GM18511 (cell line): ENCODE measurements around the gene HES4.
"Not testable (repeated sequence)": the region's sequence is repeated elsewhere in the genome, so short reads cannot be mapped to it uniquely, and the experiment has no call there.

Experiments
- ATAC-seq: cut with Tn5 transposase; IDR thresholded peaks from one replicate; pipeline ENCODE4 v1.9.1; 2021; ENCODE audit warnings: mild to moderate bottlenecking, moderate library complexity; ENCODE audit not compliant: unreplicated experiment

The HES4 gene

GRCh38 chr1:981491-981954, 18.4 kb downstream of the HES4 start:
- no peak for ATAC-seq

DNA sequence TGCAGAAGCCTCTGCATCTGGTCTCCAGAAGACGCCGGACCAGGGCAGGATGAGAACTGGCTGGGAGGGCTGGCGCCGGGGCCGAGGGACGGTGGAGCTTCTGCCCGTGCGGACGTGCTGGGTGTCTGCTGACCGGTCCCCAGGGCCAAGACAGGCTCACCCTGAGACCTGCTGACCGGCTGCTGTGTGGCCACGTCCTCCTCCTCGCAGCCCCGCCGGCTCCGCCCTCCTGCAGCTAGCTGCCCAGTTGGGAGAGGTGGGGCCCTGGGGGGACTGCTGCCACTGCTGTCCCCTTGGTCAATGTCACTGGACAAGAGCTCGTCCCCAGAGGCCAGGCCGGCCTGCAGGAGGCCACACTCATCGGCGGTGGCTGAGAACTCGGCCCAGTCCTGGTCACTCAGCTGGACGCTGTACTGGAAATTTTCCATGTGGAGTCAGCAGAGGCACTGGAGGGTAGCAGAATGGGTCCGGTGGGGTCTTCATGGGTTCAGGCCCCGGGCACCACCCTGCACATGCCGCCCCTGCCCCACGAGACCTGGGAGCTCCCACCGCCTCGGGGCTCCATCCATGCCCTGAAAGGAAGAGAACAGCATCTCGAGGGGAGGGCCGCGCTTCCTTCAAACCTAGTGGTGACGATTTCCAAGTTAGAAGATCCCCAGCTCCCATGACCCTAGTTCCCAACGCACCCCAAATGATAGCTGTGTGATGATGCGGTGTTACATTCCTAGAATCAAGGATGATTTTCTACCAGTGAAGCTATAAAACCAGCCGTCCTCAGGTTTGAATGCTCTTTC, 19.1 kb downstream of the HES4 start:
- no peak for ATAC-seq

- ATAC-seq: no peak
Measured at GRCh38 chr1:980137-980571, 19.7 kb downstream of the HES4 start.

DNA sequence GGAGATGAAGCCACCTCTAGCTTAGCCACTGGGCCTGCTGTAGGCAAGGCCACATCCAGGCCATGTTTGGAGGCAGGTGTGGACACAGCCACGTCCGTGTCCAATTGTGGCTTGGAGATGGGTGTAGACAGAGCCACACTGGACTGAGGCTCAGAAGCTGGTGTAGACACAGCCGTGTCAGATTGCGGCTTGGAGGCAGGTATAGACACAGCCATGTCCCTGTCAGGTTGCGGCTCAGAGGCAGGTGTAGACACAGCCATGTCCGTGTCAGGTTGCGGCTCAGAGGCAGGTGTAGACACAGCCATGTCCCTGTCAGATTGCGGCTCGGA, 20.2 kb downstream of the HES4 start:
- no peak for ATAC-seq

DNA sequence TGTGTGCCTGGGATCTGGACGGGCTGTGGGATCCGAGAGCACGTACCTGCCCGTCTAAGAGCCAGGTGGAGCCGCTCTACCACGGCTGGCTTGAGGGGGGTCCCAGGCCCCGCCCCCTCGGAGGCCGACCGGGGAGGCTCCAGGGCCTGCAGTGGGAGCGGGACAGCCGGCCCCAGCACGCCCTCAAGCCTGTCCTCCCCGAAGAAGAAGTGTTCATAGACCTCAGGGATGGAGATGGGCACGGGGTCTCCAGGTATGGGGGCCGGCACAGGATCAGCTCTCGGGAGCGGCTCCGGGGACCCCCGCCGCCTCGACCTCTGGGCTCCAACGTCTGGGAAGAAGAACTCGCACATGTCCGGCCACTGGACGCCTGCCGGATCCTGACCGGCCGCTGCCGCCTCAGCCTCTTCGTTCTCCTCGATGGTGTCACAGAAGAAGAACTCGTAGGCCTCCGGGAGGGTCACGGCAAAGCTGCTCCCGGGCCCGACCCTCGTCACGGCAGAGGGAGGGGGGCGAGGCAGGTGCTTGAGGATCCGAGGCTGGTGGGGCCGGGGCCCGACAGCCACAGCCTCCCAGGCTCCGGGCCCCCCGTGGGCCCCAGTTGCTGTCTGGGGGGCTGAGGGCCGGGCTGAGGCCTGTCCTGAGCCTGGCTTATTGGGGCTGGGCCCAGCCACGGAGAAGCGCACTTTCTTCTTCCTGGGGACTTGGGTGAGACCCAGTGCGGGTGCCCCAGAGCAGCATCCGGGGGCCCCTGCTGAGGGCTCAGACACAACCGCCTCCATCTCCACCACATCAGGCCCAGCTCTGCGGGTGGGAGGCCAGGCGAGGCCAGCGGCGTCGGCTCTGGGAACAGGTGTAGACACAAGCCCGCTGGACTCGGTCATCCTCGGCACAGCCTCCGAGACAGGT, 20.8 kb downstream of the HES4 start:
- ATAC-seq: no peak

DNA sequence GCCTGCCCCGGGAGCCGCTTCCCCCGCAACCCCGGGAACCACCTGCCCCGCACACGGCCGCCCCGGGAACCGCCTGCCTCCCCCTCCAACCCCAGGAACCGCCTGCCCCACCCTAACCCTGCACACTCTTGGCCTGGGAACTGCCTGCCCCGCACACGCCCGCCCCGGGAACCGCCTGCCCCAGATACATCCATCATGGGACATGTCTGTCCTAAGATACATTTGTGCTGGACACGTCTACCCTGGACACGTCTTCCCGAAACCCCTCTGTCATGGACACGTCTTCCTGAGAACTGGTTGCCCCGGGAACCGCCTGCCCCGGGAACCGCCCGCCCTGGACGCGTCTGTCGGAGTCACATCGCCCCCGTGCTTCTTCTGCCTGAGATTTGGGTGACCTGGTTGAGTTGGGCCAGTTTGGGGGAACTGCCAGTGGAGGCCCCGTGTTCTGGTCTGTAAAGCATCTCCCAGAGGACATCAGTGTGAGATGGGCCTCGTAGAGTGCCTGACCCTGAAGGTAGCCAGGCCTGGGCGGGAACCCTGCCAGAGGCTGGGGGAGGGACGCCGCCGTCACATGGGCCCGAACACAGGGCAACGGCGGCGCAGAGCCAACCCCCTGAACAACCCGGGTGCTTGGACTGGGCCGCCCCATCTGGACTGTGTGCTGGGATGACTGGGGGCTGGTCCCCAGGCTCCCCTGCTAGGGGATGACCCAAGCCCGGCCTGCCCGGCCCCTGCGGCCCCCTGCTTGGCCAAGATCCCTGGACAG, 21.6 kb downstream of the HES4 start:
- ATAC-seq: no peak

DNA sequence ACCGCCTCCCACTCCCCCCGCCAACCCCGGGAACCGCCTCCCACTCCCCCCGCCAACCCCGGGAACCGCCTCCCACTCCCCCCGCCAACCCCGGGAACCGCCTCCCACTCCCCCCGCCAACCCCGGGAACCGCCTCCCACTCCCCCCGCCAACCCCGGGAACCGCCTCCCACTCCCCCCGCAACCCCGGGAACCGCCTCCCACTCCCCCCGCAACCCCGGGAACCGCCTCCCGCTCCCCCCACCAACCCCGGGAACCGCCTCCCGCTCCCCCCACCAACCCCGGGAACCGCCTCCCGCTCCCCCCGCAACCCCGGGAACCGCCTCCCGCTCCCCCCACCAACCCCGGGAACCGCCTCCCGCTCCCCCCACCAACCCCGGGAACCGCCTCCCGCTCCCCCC, 23.1 kb downstream of the HES4 start:
- ATAC-seq: not testable (repeated sequence)

DNA sequence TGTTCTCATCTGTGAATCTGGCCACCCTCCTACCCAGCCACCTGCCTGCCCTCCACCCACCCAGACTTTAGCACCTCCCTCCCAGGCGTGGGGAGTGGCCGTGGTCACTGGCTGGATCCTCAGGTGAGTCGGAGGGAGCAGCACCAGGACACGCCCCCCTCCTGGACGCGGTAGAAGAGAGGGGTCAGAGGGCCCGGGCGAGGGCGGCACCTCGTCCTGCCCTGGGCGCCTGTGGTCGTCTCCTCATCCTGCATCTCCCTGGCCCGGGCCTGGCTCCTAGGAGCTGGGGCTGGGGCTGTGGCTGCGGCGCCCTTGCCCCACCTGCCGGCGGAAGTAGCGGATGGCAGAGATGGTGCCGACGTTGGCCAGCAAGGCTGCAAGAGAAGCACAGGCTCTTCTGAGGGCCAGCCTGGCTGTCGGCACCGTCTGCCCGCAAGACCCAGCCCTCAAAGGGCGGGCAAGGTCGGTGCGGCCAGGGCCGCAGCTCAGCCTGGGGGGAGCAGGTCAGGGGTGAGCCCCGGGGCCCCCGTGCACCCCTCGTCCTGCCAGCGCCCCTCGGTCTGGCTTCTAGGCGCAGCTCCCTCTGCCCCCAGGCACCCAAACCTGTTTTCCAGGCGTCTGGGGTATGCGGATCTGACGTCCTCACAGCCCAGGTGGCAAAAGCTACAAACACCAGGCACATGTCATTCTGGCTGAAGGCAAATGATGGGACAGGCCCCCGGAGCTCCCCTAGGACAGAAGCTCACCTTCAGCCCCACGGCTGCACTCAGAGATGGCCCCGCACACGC, 23.8 kb downstream of the HES4 start:
- ATAC-seq: peak; percentile 77

DNA sequence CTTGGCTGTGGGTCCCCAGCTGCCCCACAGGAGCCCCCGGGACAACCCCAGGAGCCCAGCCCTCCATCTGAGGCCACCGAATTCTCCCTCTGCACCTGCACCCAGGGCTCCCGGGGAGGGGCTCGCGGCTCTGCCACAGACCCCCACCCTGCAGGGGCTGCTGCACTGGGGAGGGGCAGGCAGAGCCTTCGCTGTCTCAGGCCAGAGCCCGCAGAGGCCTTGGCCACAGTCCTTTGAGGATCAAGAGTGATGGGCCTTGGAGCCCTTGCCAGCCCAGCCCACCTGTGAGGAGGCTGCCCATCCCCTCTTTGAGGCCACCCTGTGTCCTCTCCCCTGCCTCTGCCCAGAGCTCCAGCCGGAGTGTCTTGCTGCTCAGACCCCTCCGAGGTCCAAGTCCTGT, 24.5 kb downstream of the HES4 start:
- no peak for ATAC-seq

DNA sequence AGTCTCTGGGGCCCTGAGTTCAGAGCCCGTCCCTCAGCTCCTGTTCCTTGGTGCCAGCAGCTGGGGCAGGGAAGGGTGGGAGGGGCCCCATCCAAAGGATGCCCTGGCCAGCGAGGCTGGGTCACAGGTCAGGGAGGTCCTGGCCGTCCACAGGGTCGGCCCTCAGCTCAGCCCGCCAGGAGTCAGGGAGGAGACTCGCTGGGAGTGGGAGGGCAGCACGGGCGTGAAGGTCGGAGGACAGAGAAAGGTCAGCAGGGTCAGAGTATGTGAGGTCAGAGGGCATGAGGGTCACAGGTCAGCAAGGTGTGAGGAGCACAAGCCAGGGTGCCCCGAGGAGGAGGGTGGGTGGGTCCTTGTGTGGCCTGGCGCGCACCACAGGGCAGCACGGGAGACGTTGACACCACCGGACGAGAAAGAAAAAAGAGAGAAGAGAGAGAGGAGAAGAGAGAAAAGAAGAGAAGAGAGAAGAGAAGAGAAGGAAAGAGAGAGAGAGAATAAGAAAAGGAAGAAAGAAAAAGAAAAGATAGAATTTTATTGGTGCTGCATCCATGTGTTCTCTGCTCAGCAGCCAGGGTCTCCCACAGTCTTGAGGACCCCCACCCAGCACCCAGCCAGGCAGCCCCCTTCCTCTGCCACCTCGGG, 25.1 kb downstream of the HES4 start:
- no peak for ATAC-seq

DNA sequence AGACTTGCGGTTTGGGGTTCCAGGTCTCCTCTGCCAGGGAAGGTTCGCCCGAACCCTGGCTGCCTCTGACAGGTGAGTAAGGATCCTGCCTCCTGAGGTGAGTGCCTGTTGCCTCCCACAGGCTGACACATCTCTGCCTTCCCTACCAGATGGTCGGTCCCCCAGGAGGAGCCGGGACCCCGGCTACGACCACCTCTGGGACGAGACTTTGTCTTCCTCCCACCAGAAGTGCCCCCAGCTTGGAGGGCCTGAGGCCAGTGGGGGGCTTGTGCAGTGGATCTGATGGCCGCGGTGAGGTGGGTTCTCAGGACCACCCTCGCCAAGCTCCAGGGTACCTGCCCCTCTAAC, 25.6 kb downstream of the HES4 start:
- no peak for ATAC-seq

- ATAC-seq: no peak
Measured at GRCh38 chr1:973459-974292, 26.2 kb downstream of the HES4 start.

DNA sequence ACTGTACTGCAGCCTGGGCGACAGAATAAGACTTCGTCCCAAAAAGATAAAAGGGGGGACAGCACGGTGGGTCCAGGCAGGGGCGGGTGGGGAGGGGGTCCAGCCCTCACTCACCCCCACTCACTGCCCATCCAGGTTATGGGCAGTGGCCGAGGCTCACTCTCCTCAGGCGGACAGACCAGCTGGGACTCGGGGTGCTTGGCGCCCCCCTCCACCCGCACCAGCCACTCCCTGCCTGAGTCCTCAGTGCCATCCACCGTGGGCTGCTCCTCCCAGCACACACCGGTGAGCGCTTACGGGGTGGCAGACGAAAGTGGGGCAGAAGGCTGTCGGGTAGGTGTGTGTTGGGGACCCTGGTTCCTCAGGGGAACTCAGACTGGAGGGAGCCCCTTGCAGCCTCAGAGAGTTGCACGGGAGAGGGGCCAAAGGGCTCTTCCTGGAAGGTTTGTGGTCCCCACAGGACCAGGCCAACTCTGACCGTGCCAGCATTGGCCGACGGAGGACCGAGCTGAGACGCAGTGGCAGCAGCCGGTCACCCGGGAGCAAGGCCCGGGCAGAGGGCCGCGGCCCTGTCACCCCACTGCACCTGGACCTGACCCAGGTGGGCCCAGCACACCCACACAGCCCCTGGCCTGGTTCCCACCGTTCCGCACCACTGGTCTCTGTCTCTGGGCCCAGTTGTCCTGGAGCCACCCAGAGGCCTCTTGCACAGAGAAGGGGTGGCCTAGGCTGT, 27.0 kb downstream of the HES4 start:
- ATAC-seq: no peak

DNA sequence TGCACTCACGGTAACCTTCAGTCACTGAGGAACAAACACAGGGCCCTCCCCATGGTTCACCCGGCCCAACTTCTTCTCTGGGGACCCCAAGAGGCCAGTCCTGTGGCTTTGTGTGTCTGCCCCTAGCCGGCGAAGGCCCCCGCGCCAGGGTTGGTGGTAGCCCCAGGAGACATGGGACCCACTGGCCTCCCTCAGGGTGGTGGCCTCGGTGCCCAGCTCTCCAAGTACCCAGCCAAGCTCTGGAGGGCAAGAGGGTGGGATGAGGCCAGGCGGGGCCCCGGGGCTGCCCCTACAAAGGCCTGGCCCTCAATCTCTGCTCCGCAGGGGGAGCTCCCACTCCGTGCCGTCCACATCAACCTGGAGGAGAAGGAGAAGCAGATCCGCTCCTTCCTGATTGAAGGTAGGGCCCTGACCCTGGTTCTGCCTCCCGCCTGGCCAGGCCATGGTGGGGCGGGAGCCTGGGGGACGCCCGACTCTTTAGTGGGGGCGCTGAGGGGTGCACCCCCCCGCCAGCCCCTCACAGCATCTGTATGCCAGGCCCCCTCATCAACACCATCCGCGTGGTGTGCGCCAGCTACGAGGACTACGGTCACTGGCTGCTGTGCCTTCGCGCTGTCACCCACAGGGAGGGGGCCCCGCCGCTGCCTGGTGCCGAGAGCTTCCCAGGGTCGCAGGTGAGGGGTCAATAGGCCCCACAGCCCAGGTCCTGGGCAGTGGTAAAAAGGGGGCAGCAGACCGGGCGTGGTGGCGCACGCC, 28.0 kb downstream of the HES4 start:
- ATAC-seq: no peak

DNA sequence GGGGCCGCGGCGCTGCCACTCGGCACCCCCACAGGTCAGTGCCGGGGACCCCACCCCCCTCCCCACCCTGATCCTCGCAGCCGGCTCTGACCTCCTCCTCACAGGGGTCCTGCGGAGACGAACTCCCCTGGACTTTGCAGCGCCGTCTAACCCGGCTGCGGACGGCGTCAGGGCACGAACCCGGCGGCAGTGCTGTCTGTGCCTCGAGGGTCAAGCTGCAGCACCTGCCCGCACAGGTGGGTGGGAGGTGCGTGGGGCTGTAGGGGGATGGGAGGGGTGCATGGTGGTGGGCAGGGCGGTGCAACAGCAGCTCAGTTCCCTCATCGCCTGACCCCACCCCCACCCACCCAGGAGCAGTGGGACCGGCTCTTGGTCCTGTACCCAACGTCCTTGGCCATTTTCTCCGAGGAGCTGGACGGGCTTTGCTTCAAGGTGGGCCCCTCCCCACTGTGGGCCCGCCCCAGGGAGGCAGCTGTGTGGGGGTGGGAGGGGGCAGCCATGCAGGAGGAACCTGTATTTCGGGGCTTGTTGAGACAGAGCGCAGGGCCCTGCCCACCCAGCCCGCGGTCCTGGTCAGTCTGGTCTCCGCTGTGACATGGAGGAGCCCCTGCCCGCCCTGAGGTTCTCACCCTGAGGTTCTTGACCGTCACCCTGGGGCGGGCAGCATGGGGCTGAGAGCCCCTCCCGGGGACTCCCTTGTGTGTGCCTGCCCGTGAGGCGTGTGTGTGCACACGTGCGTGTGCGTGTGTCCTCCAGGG, 28.7 kb downstream of the HES4 start:
- no peak for ATAC-seq

DNA sequence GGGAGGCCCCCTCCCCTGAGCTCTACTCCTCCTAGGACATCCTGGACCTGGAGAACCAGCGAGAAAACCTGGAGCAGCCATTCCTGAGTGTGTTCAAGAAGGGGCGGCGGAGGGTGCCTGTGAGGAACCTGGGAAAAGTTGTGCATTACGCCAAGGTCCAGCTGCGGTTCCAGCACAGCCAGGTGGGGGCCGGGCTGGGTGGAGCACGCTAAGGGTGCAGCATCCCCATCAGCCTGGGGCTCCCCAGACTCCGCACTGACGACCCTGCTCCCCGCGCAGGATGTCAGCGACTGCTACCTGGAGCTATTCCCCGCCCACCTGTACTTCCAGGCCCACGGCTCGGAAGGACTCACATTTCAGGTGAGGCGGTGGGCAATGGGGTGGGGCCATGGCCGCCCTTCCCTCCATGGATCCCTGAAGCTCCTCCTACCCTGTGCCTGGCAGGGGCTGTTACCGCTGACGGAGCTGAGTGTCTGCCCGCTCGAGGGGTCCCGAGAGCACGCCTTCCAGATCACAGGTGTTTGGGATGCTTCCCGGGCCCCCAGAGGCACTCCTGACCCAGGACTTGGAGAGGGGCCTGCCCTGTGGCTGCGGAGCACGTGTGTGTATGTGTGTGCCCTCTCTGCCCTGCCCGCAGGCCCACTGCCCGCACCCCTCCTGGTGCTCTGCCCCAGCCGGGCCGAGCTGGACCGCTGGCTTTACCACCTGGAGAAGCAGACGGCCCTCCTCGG, 29.5 kb downstream of the HES4 start:
- ATAC-seq: no peak
